B cell (primary cell): ENCODE results near the gene SHISAL2A. TPM values are rescaled to one million over a fixed set of nuclear protein-coding genes. Genes with fewer than 3 reads are reported as not detected.

Experiments used
- ATAC-seq: fragments of 200-7000 bp; cut with Tn5 transposase; one replicate; pipeline ENCODE4 v1.10.0; 2021; ENCODE audit warnings: low read depth, mild to moderate bottlenecking, moderate number of reproducible peaks, moderate library complexity
- CTCF ChIA-PET: fragments of 350-600 bp; sonication (Branson Sonifier 250); formaldehyde crosslinking; loops from one replicate; lab custom pipeline; 2021; ENCODE audit warnings: antibody characterized with exemption, inconsistent platforms; lab: Charles Lee
- POLR2A ChIA-PET: fragments of 350-600 bp; sonication (Branson Sonifier 250); formaldehyde crosslinking; loops from one replicate; lab custom pipeline; 2021; ENCODE audit warnings: antibody characterized with exemption; lab: Charles Lee
- DNase-seq: peaks from one replicate; pipeline ENCODE4 v3.0.0; 2013
- H2AFZ ChIP-seq: 2 replicates; pipeline ENCODE4 v1.6.1; 2012; ENCODE audit warnings: mild to moderate bottlenecking, low read depth, low read length; ENCODE audit not compliant: insufficient read depth, poor library complexity, severe bottlenecking
- H3K27ac ChIP-seq, 2 donors: 1 replicate in 1 of 2; 2 replicates in 1 of 2; pipeline ENCODE4 v1.5.1; 2012 to 2013; ENCODE audit warnings: low read length in 2 of 2, mild to moderate bottlenecking in 2 of 2, moderate library complexity in 1 of 2
- H3K27me3 ChIP-seq, 4 experiments: fragments of 200-600 bp in 1 of 4; sonication (generic) in 1 of 4; replicated peaks in 1 of 4; 1 replicate in 2 of 4; 2 replicates in 2 of 4; pipeline versions ENCODE4 v1.6.1 to v1.7.0; 2013 to 2016; ENCODE audit warnings: low read length in 3 of 4, mild to moderate bottlenecking in 2 of 4, mixed read lengths in 1 of 4, moderate library complexity in 1 of 4; ENCODE audit not compliant: insufficient read depth in 4 of 4, control insufficient read depth in 3 of 4; ENCODE audit errors: control extremely low read depth in 1 of 4
- H3K36me3 ChIP-seq, 2 experiments: replicated peaks in 1 of 2; 1 replicate in 1 of 2; 2 replicates in 1 of 2; pipeline versions ENCODE4 v1.6.1 to v1.7.1; 2013; ENCODE audit warnings: low read length in 1 of 2; ENCODE audit not compliant: insufficient read depth in 2 of 2, control insufficient read depth in 1 of 2; ENCODE audit errors: control extremely low read depth in 1 of 2, extremely low read depth in 1 of 2
- H3K4me1 ChIP-seq, 2 donors: fragments of 200-600 bp in 1 of 2; sonication (generic) in 1 of 2; 1 replicate in 1 of 2; 2 replicates in 1 of 2; pipeline versions ENCODE4 v1.5.1 to v1.6.1; 2013 to 2017; ENCODE audit warnings: low read length in 2 of 2; ENCODE audit not compliant: control insufficient read depth in 2 of 2, insufficient read depth in 2 of 2
- H3K4me2 ChIP-seq: replicated peaks from 2 replicates; pipeline ENCODE3; 2012; ENCODE audit warnings: mild to moderate bottlenecking, low read depth, low read length; ENCODE audit not compliant: poor library complexity, severe bottlenecking
- H3K4me3 ChIP-seq, 5 experiments: fragments of 200-600 bp in 1 of 5; sonication (generic) in 1 of 5; 1 replicate in 3 of 5; 2 replicates in 2 of 5; pipeline versions ENCODE4 v1.5.1 to v1.7.0; 2011 to 2016; ENCODE audit warnings: low read length in 4 of 5, mild to moderate bottlenecking in 4 of 5, low read depth in 2 of 5, control low read depth in 1 of 5, moderate library complexity in 1 of 5; ENCODE audit not compliant: insufficient read depth in 1 of 5; ENCODE audit errors: control extremely low read depth in 1 of 5, extremely low read depth in 1 of 5
- H3K79me2 ChIP-seq: fragments of 200-600 bp; sonication (generic); one replicate; pipeline ENCODE4 v1.6.0; 2016; ENCODE audit warnings: low read length; ENCODE audit not compliant: control insufficient read depth, insufficient read depth
- H3K9ac ChIP-seq: fragments of 200-600 bp; sonication (generic); 2 replicates; pipeline ENCODE4 v1.6.1; 2017; ENCODE audit warnings: mild to moderate bottlenecking, low read length, moderate library complexity
- H3K9me3 ChIP-seq, 3 donors: one replicate each; pipeline versions ENCODE4 v1.6.1 to v1.7.1; 2013; ENCODE audit warnings: low read length in 2 of 3; ENCODE audit not compliant: control insufficient read depth in 2 of 3, insufficient read depth in 1 of 3; ENCODE audit errors: control extremely low read depth in 1 of 3
- H4K20me1 ChIP-seq: 2 replicates; pipeline ENCODE4 v1.6.0; 2012; ENCODE audit warnings: mild to moderate bottlenecking, low read length; ENCODE audit not compliant: insufficient read depth, control insufficient read depth, poor library complexity, severe bottlenecking
- H3K27ac Mint-ChIP-seq: one replicate; pipeline ENCODE4 v1.8.0; 2021; ENCODE audit warnings: mixed read lengths
- H3K27me3 Mint-ChIP-seq: one replicate; pipeline ENCODE4 v1.8.0; 2021; ENCODE audit warnings: mixed read lengths
- H3K4me1 Mint-ChIP-seq: one replicate; pipeline ENCODE4 v1.8.0; 2021; ENCODE audit warnings: mixed read lengths
- H3K4me3 Mint-ChIP-seq: one replicate; pipeline ENCODE4 v1.8.0; 2021; ENCODE audit warnings: mixed read lengths
- H3K9me3 Mint-ChIP-seq: one replicate; pipeline ENCODE4 v1.8.0; 2022; ENCODE audit warnings: mixed read lengths; ENCODE audit not compliant: insufficient read depth
- EZH2 ChIP-seq: IDR thresholded peaks from 2 replicates; pipeline ENCODE4 v1.6.1; 2012; ENCODE audit warnings: borderline replicate concordance, low read depth, mild to moderate bottlenecking, moderate library complexity, low read length; ENCODE audit not compliant: insufficient read depth, poor library complexity, severe bottlenecking
- WGBS: methylation state at CpG from one replicate; pipeline ENCODE4 v1.1.5; 2013; ENCODE audit warnings: missing lambda C conversion rate; ENCODE audit not compliant: insufficient coverage; 5-methylcytosine and 5-hydroxymethylcytosine counted together
- intact Hi-C: fragments of 100-400 bp; cut with micrococcal nuclease; formaldehyde crosslinking; loops from one replicate; pipeline ENCODE4 v1.10.0; 2022
- polyA plus RNA-seq: library from polyadenylated mRNA; depleted of rRNA; stranded (reverse); fragments of >200 nt; gene quantifications from 2 replicates; pipeline ENCODE4 v1.2.3, GENCODE V29; 2012
- total RNA-seq, 2 donors: library from RNA; stranded (reverse); fragments of 120-200 nt in 1 of 2; gene quantifications; 1 replicate in 1 of 2; 2 replicates in 1 of 2; pipeline versions ENCODE4 v1.2.3 to v1.2.4, GENCODE V29; 2013 to 2022
- TF ChIP-seq, protein P1 (sequence below): fragments of 200-600 bp; IDR thresholded peaks from one replicate; pipeline ENCODE4 v1.8.0; 2022; ENCODE audit warnings: antibody characterized with exemption, mild to moderate bottlenecking

Gene SHISAL2A
- total and polyA plus RNA-seq, 2 donors (not counting 1 experiment from before 2014, with no cell fraction given) = 63.3 to 91.0 TPM

DNA sequence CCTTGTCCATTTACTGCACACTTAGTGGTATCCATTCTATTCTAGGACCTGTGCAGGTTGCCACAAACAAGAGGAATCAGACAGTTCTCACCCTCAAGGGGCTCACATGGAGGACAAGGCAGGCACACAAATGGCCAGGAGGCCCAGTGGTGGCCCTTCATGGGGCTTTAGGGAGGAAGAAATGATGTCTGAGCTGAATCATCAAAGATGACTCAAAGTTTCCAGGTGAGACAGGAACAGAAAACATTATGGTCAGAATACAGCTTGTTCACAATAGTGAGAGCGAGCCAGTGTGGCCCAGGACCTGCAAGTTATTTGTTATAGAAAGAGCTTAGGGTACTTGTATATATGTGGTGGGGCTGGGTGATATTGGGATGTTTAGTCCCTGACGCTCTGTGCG lies 26.4 kb downstream of the SHISAL2A start:
- H3K27me3 ChIP-seq = no peaks in the 10 kb centered on the region
- 90% methylated on average over 2 of the region's 3 CpGs for WGBS
- no peak overlapping the region for H2AFZ ChIP-seq
- peak; percentile 60 for ATAC-seq
- H3K4me2 ChIP-seq = no peak overlapping the region
- H3K36me3 ChIP-seq = peaks cover 8 to 38% of the 10 kb centered on the region in 2 experiments
- H4K20me1 ChIP-seq = no peaks in the 10 kb centered on the region
- Mint-ChIP-seq H3K27me3 (no peaks in the 10 kb centered on the region), H3K27ac (peak overlapping the region; percentile 86), H3K4me3 (peak overlapping the region; percentile 46), H3K9me3 (no peaks in the 10 kb centered on the region), H3K4me1 (peaks cover 28% of the 10 kb centered on the region)
- ChIA-PET POLR2A (interaction anchor here (0.5 to 1.7 kb wide), 5 partner anchors 11 to 169 kb away, joined by 4 to 13 read pairs (median 6); partner anchors contain the start of genes SHISAL2A and TUT4), CTCF (interaction anchor here (1.0 to 3.3 kb wide), 5 partner anchors 9 to 55 kb away, joined by 3 to 10 read pairs (median 7); no protein-coding TSS in a partner anchor)
- no peaks in the 10 kb centered on the region for H3K4me1 ChIP-seq
- peaks cover 0 to 3% (median 0%) of the 10 kb centered on the region in 3 donors for H3K9me3 ChIP-seq
- TF ChIP-seq EZH2 = no peak
- TF ChIP-seq, protein P1, sequence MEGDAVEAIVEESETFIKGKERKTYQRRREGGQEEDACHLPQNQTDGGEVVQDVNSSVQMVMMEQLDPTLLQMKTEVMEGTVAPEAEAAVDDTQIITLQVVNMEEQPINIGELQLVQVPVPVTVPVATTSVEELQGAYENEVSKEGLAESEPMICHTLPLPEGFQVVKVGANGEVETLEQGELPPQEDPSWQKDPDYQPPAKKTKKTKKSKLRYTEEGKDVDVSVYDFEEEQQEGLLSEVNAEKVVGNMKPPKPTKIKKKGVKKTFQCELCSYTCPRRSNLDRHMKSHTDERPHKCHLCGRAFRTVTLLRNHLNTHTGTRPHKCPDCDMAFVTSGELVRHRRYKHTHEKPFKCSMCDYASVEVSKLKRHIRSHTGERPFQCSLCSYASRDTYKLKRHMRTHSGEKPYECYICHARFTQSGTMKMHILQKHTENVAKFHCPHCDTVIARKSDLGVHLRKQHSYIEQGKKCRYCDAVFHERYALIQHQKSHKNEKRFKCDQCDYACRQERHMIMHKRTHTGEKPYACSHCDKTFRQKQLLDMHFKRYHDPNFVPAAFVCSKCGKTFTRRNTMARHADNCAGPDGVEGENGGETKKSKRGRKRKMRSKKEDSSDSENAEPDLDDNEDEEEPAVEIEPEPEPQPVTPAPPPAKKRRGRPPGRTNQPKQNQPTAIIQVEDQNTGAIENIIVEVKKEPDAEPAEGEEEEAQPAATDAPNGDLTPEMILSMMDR = no peak
- peak overlapping the region in 1 of 2 donors; percentile 21 for H3K27ac ChIP-seq
- DNase-seq = no peak
- no peaks in the 10 kb centered on the region for H3K79me2 ChIP-seq
- intact Hi-C loops = loop anchor here (1.0 kb wide), 1 partner anchor 22 kb away; no protein-coding TSS in a partner anchor
- no peak overlapping the region for H3K4me3 ChIP-seq
- no peak overlapping the region for H3K9ac ChIP-seq

DNA sequence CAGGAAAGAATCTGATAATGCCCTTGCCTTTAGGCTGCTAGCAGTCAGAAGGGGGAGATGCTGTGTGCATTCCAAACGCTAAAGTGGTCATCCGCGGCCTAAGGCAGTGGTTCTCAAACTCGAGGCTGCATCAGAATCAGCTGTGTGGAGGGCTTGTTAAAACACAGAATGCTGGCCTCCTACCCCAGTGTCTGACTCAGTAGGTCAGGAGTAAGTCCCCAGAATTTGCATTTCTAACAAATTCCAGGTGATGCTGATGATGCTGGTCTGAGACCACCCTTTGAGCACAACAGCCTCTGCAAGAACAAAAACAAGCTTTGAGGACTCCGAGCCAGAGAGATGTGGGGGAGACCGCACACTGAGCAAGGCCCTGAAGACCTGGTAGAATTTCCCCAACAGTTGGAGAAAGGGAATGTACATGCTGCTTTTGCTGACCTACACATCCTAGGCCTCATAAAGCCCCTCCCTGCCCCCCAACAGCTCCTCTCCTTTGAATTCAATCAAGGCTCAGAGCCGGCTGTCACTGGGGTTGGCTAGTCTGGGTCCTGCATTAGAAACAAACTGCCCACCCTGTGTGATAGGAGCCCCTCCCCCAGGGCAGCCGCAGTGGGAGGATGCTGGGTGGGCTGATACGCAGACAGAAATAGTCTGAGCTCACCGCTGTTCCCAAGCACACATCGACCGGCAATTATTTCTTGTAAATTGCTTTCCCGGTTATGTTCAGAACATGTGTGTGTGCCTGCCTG lies 27.1 kb downstream of the SHISAL2A start:
- Mint-ChIP-seq H3K4me1 (peaks cover 28% of the 10 kb centered on the region), H3K9me3 (no peaks in the 10 kb centered on the region), H3K27me3 (no peaks in the 10 kb centered on the region), H3K4me3 (peak overlapping the region; percentile 46), H3K27ac (peak overlapping the region; percentile 86)
- POLR2A ChIA-PET = interaction anchor here (0.5 to 1.2 kb wide), 4 partner anchors 11 to 170 kb away, joined by 4 to 6 read pairs (median 6); no protein-coding TSS in a partner anchor
- peaks cover 0 to 3% (median 0%) of the 10 kb centered on the region in 3 donors for H3K9me3 ChIP-seq
- no peaks in the 10 kb centered on the region for H3K27me3 ChIP-seq
- no peak overlapping the region for H3K9ac ChIP-seq
- no peaks in the 10 kb centered on the region for H3K4me1 ChIP-seq
- TF ChIP-seq, protein P1 = no peak
- TF ChIP-seq EZH2 = no peak
- peaks cover 8 to 34% of the 10 kb centered on the region in 2 experiments for H3K36me3 ChIP-seq
- 84% methylated on average over 10 of the region's 13 CpGs for WGBS
- intact Hi-C loops = loop anchor here (1.0 kb wide), 1 partner anchor 23 kb away; no protein-coding TSS in a partner anchor
- no peak overlapping the region for H3K27ac ChIP-seq
- CTCF ChIA-PET = interaction anchor here (1.0 to 3.3 kb wide), 3 partner anchors 8 to 25 kb away, joined by 4 to 10 read pairs (median 7); no protein-coding TSS in a partner anchor
- H2AFZ ChIP-seq = no peak overlapping the region
- H3K4me3 ChIP-seq = no peak overlapping the region
- DNase-seq (no peak), ATAC-seq (no peak)
- no peak overlapping the region for H3K4me2 ChIP-seq
- H3K79me2 ChIP-seq = no peaks in the 10 kb centered on the region
- H4K20me1 ChIP-seq = no peaks in the 10 kb centered on the region
